Gastrocnemius medialis (tissue), 4 donors: ENCODE measurements around the gene SSH3. TPM values are rescaled to one million over a fixed set of nuclear protein-coding genes. Genes with fewer than 3 reads are reported as not detected.

Experiments
- ATAC-seq, 2 donors: fragments of 150-250 bp; one replicate each; pipeline ENCODE4 v1.9.1; 2016
- DNase-seq, 2 donors: peaks; one replicate each; pipeline ENCODE4 v3.0.0-alpha.2; 2019
- H3K27ac ChIP-seq, 4 donors: fragments of 200-600 bp; sonication (generic); 1 replicate in 1 of 4; 2 replicates in 3 of 4; pipeline ENCODE4 v1.5.1; 2016 to 2018; ENCODE audit warnings: mild to moderate bottlenecking in 2 of 4, moderate library complexity in 1 of 4
- H3K27me3 ChIP-seq, 3 donors: fragments of 200-600 bp; sonication (generic) in 2 of 3; 1 replicate in 1 of 3; 2 replicates in 2 of 3; pipeline versions ENCODE4 v1.5.1 to v1.6.0; 2016 to 2019; ENCODE audit warnings: mild to moderate bottlenecking in 1 of 3, moderate library complexity in 1 of 3
- H3K36me3 ChIP-seq, 2 donors: fragments of 200-600 bp; sonication (generic) in 1 of 2; one replicate each; pipeline ENCODE4 v1.5.1; 2017 to 2018
- H3K4me1 ChIP-seq, 2 donors: fragments of 200-600 bp; sonication (generic) in 1 of 2; one replicate each; pipeline ENCODE4 v1.5.1; 2016 to 2017; ENCODE audit warnings: mild to moderate bottlenecking in 2 of 2
- H3K4me3 ChIP-seq, 4 donors: fragments of 200-600 bp; sonication (generic) in 3 of 4; 1 replicate in 1 of 4; 2 replicates in 3 of 4; pipeline ENCODE4 v1.5.1; 2016 to 2019; ENCODE audit warnings: mild to moderate bottlenecking in 2 of 4
- H3K9me3 ChIP-seq, 3 donors: fragments of 200-600 bp; sonication (generic) in 2 of 3; 1 replicate in 1 of 3; 2 replicates in 2 of 3; pipeline ENCODE4 v1.5.1; 2016 to 2019
- CTCF ChIP-seq, 5 experiments: fragments of 450-650 bp in 3 of 5; fragments of 200-600 bp in 2 of 5; sonication (generic) in 2 of 5; IDR thresholded peaks in 4 of 5; conservative IDR thresholded peaks in 1 of 5; 1 replicate in 4 of 5; 2 replicates in 1 of 5; pipeline ENCODE4 v1.5.1; 2016 to 2019; ENCODE audit warnings: antibody characterized with exemption in 5 of 5, mild to moderate bottlenecking in 3 of 5, moderate library complexity in 3 of 5
- POLR2A ChIP-seq, 2 donors: fragments of 450-650 bp; IDR thresholded peaks; one replicate each; pipeline ENCODE4 v1.6.1; 2017; ENCODE audit warnings: antibody characterized with exemption in 2 of 2, mild to moderate bottlenecking in 2 of 2, moderate library complexity in 2 of 2
- in situ Hi-C, 4 donors: fragments of 200-750 bp; cut with MboI; loops; one replicate each; pipeline versions ENCODE4 v1.15.0 to v1.8.0; 2017; ENCODE audit warnings: low sequenced_read_pairs in 4 of 4
- intact Hi-C: fragments of 100-400 bp; cut with DNase I; formaldehyde crosslinking; loops from one replicate; pipeline ENCODE4 v1.15.1; 2023; ENCODE audit warnings: low total_unique reads
- total RNA-seq, 4 donors: library from RNA; depleted of rRNA; stranded (reverse); fragments of >200 nt; gene quantifications; one replicate each; pipeline versions ENCODE4 v1.1.0 to v1.2.3, GENCODE V29; 2016

SSH3 gene
- total RNA-seq, 4 donors from 2014 or later = 7.9 to 16.3 (median 11.9) TPM

GRCh38 chr11:67314218-67314617, 10.9 kb downstream of the SSH3 start:
- Histone ChIP-seq H3K4me3 (no peak overlapping the region), H3K27ac (no peak overlapping the region), H3K4me1 (peaks cover 7 to 12% of the 10 kb centered on the region in 2 donors), H3K9me3 (no peaks in the 10 kb centered on the region), H3K36me3 (peaks cover 0 to 15% of the 10 kb centered on the region in 2 donors), H3K27me3 (no peaks in the 10 kb centered on the region)
- TF ChIP-seq POLR2A (IDR thresholded peaks at IDR 0.05) = no peak
- no peak for TF ChIP-seq CTCF (IDR thresholded peaks at IDR 0.05 in 4 of 5, conservative IDR thresholded peaks at IDR 0.05 in 1 of 5)
- in situ Hi-C loops = loop anchor here in 2 of 4 donors (5.0 to 10.0 kb wide), 2 partner anchors 47 to 49 kb away; partner anchors contain the start of gene GRK2 (in 2 of the 2)
- ATAC-seq = no peak
- no peak for DNase-seq
- intact Hi-C loops = no loop called here

- H3K27me3 ChIP-seq = no peaks in the 10 kb centered on the region
- intact Hi-C loops (no loop called here), in situ Hi-C loops (loop anchor here in 3 of 4 donors (5.0 to 10.0 kb wide), 3 partner anchors 38 to 53 kb away; partner anchors contain the start of gene GRK2 (in 1 of the 3))
- TF ChIP-seq CTCF (IDR thresholded peaks at IDR 0.05 in 4 of 5, conservative IDR thresholded peaks at IDR 0.05 in 1 of 5) = no peak
- no peak for TF ChIP-seq POLR2A (IDR thresholded peaks at IDR 0.05)
- H3K4me1 ChIP-seq = peaks cover 7 to 12% of the 10 kb centered on the region in 2 donors
- ATAC-seq (no peak), DNase-seq (no peak)
- peaks cover 0 to 3% of the 10 kb centered on the region in 2 donors for H3K36me3 ChIP-seq
- no peak overlapping the region for H3K4me3 ChIP-seq
- no peaks in the 10 kb centered on the region for H3K9me3 ChIP-seq
- H3K27ac ChIP-seq = no peak overlapping the region
Measured at GRCh38 chr11:67315325-67315909, 12.1 kb downstream of the SSH3 start.

GRCh38 chr11:67316882-67317204, 13.5 kb downstream of the SSH3 start:
- intact Hi-C loops = loop anchor here (1.0 to 2.0 kb wide), 7 partner anchors 14 to 236 kb away; partner anchors contain the start of genes ANKRD13D, GRK2, KDM2A and SSH3
- H3K4me1 ChIP-seq = peaks cover 7 to 17% of the 10 kb centered on the region in 2 donors
- H3K36me3 ChIP-seq = no peaks in the 10 kb centered on the region
- H3K27ac ChIP-seq = peak overlapping the region; percentile 88 to 92 (median 90)
- H3K27me3 ChIP-seq = no peaks in the 10 kb centered on the region
- in situ Hi-C loops = loop anchor here in 3 of 4 donors (5.0 to 10.0 kb wide), 3 partner anchors 40 to 55 kb away; partner anchors contain the start of gene GRK2 (in 1 of the 3)
- H3K9me3 ChIP-seq = no peaks in the 10 kb centered on the region
- DNase-seq (no peak), ATAC-seq (peak in 1 of 2 donors; percentile 1)
- peak overlapping the region; percentile 78 to 96 (median 88) for H3K4me3 ChIP-seq
- TF ChIP-seq POLR2A (IDR thresholded peaks at IDR 0.05) (no peak), CTCF (IDR thresholded peaks at IDR 0.05 in 4 of 5, conservative IDR thresholded peaks at IDR 0.05 in 1 of 5) (no peak)

- in situ Hi-C loops (loop anchor here in 3 of 4 donors (5.0 to 10.0 kb wide), 3 partner anchors 40 to 55 kb away; partner anchors contain the start of gene GRK2 (in 1 of the 3)), intact Hi-C loops (loop anchor here (1.0 to 2.0 kb wide), 7 partner anchors 15 to 237 kb away; partner anchors contain the start of genes ANKRD13D, GRK2, KDM2A and SSH3)
- Histone ChIP-seq H3K4me1 (peaks cover 7 to 17% of the 10 kb centered on the region in 2 donors), H3K36me3 (no peaks in the 10 kb centered on the region), H3K9me3 (no peaks in the 10 kb centered on the region), H3K27me3 (no peaks in the 10 kb centered on the region), H3K27ac (peak overlapping the region; percentile 88 to 92 (median 90)), H3K4me3 (peak overlapping the region; percentile 78 to 96 (median 88))
- TF ChIP-seq POLR2A (IDR thresholded peaks at IDR 0.05) (peak; percentile 48 to 61), CTCF (IDR thresholded peaks at IDR 0.05 in 4 of 5, conservative IDR thresholded peaks at IDR 0.05 in 1 of 5) (peak; percentile 97 to 100 (median 99))
- ATAC-seq (peak; percentile 93 to 95), DNase-seq (peak; percentile 91 to 93)
Measured at GRCh38 chr11:67317205-67317887, 14.0 kb downstream of the SSH3 start.
